HG03097 (cell line): ENCODE results near the gene DDO.

ENCODE experiments used
- ATAC-seq: cut with Tn5 transposase; IDR thresholded peaks from one replicate; pipeline ENCODE4 v1.9.1; 2021; ENCODE audit not compliant: unreplicated experiment, low FRiP score

DDO gene

GRCh38 chr6:110369066-110369465, 46.3 kb downstream of the DDO start:
- no peak for ATAC-seq

- no peak for ATAC-seq
Observed at GRCh38 chr6:110368284-110368683, 47.1 kb downstream of the DDO start.

GRCh38 chr6:110367825-110368224, 47.5 kb downstream of the DDO start:
- no peak for ATAC-seq

- ATAC-seq: no peak
Observed at GRCh38 chr6:110366975-110367374, 48.4 kb downstream of the DDO start.

GRCh38 chr6:110366256-110366655, 49.1 kb downstream of the DDO start:
- ATAC-seq: no peak

- no peak for ATAC-seq
Observed at GRCh38 chr6:110364364-110365105, 50.8 kb downstream of the DDO start.

GRCh38 chr6:110363748-110364147, 51.6 kb downstream of the DDO start:
- ATAC-seq: no peak

GRCh38 chr6:110360676-110361075, 54.7 kb downstream of the DDO start:
- ATAC-seq: no peak

GRCh38 chr6:110359556-110359955, 55.8 kb downstream of the DDO start:
- no peak for ATAC-seq

- no peak for ATAC-seq
Observed at GRCh38 chr6:110358553-110359160, 56.7 kb downstream of the DDO start.

GRCh38 chr6:110357664-110358552, 57.5 kb downstream of the DDO start, which contains the start of gene METTL24:
Gene METTL24 (minus strand): TSS chr6:110358349. CDS start chr6:110358272, 77 bp downstream.
- no peak for ATAC-seq

- no peak for ATAC-seq
Observed at GRCh38 chr6:110357298-110357663, 58.1 kb downstream of the DDO start.

- ATAC-seq: no peak
Observed at GRCh38 chr6:110356778-110357177, 58.6 kb downstream of the DDO start.

GRCh38 chr6:110355727-110356126, 59.6 kb downstream of the DDO start:
- no peak for ATAC-seq

GRCh38 chr6:110355022-110355421, 60.4 kb downstream of the DDO start:
- no peak for ATAC-seq

- no peak for ATAC-seq
Observed at GRCh38 chr6:110354153-110354552, 61.2 kb downstream of the DDO start.

- no peak for ATAC-seq
Observed at GRCh38 chr6:110353457-110354001, 61.8 kb downstream of the DDO start.

GRCh38 chr6:110352563-110353262, 62.7 kb downstream of the DDO start:
- ATAC-seq: no peak

- ATAC-seq: no peak
Observed at GRCh38 chr6:110351986-110352385, 63.4 kb downstream of the DDO start.

GRCh38 chr6:110351546-110351945, 63.8 kb downstream of the DDO start:
- no peak for ATAC-seq
